Uterus (tissue), 2 donors: ENCODE results near the gene LRP1B.

ENCODE experiments used
- CTCF ChIP-seq, 4 experiments: fragments of 200-600 bp in 2 of 4; fragments of 450-650 bp in 2 of 4; sonication (generic) in 2 of 4; IDR thresholded peaks; one replicate each; pipeline ENCODE4 v1.5.1; 2016 to 2019; ENCODE audit warnings: antibody characterized with exemption in 4 of 4, mild to moderate bottlenecking in 2 of 4, moderate library complexity in 1 of 4
- POLR2A ChIP-seq, 2 donors: fragments of 450-650 bp; IDR thresholded peaks; one replicate each; pipeline ENCODE4 v1.6.1; 2016; ENCODE audit warnings: antibody characterized with exemption in 2 of 2, mild to moderate bottlenecking in 1 of 2, moderate library complexity in 1 of 2

- TF ChIP-seq POLR2A (IDR thresholded peaks at IDR 0.05) = no peak
- TF ChIP-seq CTCF (IDR thresholded peaks at IDR 0.05) = no peak
These were observed 1857.4 kb downstream of the LRP1B start for GRCh38 chr2:140273408-140273807.
